ENCODE measurements around the gene SMIM41.

Gene SMIM41

GRCh38 chr12:52043386-52044212, 35.9 kb upstream of the SMIM41 start:
- no peak overlapping the region for H3K27ac Mint-ChIP-seq
- H3K27me3 Mint-ChIP-seq: peaks cover 18% of the 10 kb centered on the region
- intact Hi-C loops (cut with micrococcal nuclease): no loop called here

DNA sequence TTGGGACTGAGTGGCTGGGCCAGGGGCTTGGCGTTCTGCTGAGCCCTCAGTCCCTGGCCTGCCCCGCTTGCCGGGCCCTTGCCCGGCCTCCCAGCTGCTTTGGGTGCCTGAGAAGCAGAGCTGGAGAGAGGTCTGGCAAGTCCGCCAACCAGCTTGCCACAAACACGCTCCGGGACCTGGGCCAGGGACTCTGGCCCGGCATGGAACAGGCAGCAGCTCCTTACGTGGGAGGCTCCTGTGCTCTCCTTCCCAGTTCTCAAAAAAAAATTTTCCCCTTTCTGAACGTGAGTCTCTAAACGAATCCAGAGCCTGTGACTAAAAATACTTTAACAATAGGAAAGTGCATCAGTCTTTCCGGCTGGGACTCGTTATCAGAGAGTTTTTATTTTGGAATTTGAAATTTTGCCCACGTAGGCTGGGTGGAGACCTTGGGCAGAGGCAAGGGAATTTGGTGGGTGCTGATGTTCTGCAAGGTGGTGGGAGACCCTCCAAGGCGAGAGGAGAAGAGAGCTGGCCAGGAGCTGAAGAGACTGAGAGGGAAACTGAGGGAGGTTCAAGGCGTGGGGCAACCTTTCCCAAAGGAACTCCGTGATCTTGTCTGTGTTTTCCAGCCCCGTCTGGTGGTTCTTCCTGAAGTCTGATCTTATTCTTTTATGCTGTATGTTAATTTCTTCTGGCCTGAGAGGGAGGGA, 35.1 kb upstream of the SMIM41 start:
- Mint-ChIP-seq H3K27me3 (peaks cover 23% of the 10 kb centered on the region), H3K4me1 (ENCODE audit: low read depth) (peaks cover 59% of the 10 kb centered on the region), H3K9me3 (no peaks in the 10 kb centered on the region), H3K27ac (no peak overlapping the region), H3K36me3 (ENCODE audit: low read depth) (no peaks in the 10 kb centered on the region), H3K4me3 (no peak overlapping the region)
- intact Hi-C loops (cut with micrococcal nuclease): no loop called here

More at GRCh38 chr12:52043386-52044212, 35.9 kb upstream of the SMIM41 start:
- Mint-ChIP-seq H3K36me3 (ENCODE audit: low read depth) (no peaks in the 10 kb centered on the region), H3K4me3 (no peak overlapping the region), H3K4me1 (ENCODE audit: low read depth) (peaks cover 57% of the 10 kb centered on the region), H3K9me3 (no peaks in the 10 kb centered on the region)

- H3K27me3 Mint-ChIP-seq: peaks cover 22% of the 10 kb centered on the region
- peak overlapping the region; percentile 90 for H3K27ac Mint-ChIP-seq
- no peaks in the 10 kb centered on the region for H3K36me3 Mint-ChIP-seq (ENCODE audit: low read depth)
- no peaks in the 10 kb centered on the region for H3K9me3 Mint-ChIP-seq
- no peak overlapping the region for H3K4me3 Mint-ChIP-seq
- intact Hi-C loops (cut with micrococcal nuclease): no loop called here
- H3K4me1 Mint-ChIP-seq (ENCODE audit: low read depth): peaks cover 68% of the 10 kb centered on the region
These were observed 33.7 kb upstream of the SMIM41 start for GRCh38 chr12:52045794-52046199.

DNA sequence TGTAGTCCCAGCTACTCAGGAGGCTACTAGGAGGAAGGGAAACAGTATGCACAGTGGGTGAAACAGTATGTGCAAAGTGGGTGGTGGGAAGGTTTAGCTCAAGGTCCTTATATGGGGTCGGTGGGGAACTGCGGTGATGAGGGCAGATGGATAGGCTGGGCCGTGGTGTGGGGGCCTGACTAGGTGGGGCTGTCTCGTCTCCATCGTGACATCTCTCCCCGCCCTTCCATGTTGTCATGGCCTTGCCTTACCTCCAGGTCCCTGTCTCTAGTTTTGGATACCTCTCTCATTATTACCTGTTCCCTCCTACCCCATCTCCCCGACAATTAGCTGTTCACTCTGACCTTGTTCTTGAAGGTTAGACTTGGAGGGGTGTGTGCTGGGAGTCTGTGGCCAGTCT, 32.6 kb upstream of the SMIM41 start:
- no peak overlapping the region for H3K4me3 Mint-ChIP-seq
- H3K4me1 Mint-ChIP-seq (ENCODE audit: low read depth): peaks cover 74% of the 10 kb centered on the region
- no peaks in the 10 kb centered on the region for H3K36me3 Mint-ChIP-seq (ENCODE audit: low read depth)
- peak overlapping the region; percentile 12 for H3K27ac Mint-ChIP-seq
- intact Hi-C loops (cut with micrococcal nuclease): no loop called here
- peaks cover 26% of the 10 kb centered on the region for H3K27me3 Mint-ChIP-seq
- no peaks in the 10 kb centered on the region for H3K9me3 Mint-ChIP-seq

DNA sequence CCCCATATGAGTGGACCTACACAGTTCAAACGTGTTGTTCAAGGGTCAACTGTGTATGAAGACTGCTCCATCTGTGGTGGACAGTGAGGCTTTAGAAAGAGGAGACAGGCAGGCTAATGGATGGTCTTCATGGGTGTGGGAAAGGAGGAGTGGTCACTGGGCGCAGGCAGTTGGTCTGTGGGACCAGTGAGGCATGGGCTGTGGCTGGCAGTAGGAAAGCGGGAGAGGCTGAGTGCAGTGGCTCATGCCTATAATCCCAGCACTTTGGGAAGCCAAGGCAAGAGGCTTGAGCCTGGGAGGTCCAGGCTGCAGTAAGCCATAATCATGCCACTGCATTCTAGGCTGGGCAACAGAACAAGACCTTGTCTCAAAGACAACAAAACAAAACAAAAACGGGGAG, 30.2 kb upstream of the SMIM41 start:
- Mint-ChIP-seq H3K4me3 (no peak overlapping the region), H3K27ac (peak overlapping the region; percentile 89), H3K27me3 (peaks cover 32% of the 10 kb centered on the region), H3K36me3 (ENCODE audit: low read depth) (no peaks in the 10 kb centered on the region), H3K9me3 (no peaks in the 10 kb centered on the region), H3K4me1 (ENCODE audit: low read depth) (peaks cover 66% of the 10 kb centered on the region)
- intact Hi-C loops (cut with micrococcal nuclease): no loop called here

DNA sequence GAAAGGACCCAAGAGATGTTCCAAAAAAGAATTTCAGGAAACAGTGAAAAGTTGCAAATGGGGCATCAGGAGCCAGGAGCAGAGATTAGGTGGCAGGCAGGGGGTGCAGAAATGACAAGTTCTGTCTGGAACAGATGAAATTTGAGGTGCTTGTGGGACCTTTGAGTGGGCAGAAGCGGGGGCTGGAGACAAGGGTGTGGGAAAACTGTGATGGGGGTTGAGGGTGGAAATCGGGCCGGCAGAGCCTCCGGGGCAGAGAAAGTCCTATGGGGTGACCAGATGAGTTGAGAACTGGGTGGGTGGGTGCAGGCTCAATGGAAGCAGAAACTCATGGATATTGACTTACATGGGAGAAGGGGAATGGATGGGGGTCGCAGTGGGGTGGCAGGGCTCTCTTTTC, 29.8 kb upstream of the SMIM41 start:
- Mint-ChIP-seq H3K4me1 (ENCODE audit: low read depth) (peaks cover 62% of the 10 kb centered on the region), H3K27me3 (peaks cover 35% of the 10 kb centered on the region), H3K27ac (peak overlapping the region; percentile 89), H3K4me3 (peak overlapping the region; percentile 1), H3K36me3 (ENCODE audit: low read depth) (no peaks in the 10 kb centered on the region), H3K9me3 (no peaks in the 10 kb centered on the region)
- intact Hi-C loops (cut with micrococcal nuclease): loop anchor here (2.0 kb wide), 1 partner anchor 25 kb away; no protein-coding TSS in a partner anchor

DNA sequence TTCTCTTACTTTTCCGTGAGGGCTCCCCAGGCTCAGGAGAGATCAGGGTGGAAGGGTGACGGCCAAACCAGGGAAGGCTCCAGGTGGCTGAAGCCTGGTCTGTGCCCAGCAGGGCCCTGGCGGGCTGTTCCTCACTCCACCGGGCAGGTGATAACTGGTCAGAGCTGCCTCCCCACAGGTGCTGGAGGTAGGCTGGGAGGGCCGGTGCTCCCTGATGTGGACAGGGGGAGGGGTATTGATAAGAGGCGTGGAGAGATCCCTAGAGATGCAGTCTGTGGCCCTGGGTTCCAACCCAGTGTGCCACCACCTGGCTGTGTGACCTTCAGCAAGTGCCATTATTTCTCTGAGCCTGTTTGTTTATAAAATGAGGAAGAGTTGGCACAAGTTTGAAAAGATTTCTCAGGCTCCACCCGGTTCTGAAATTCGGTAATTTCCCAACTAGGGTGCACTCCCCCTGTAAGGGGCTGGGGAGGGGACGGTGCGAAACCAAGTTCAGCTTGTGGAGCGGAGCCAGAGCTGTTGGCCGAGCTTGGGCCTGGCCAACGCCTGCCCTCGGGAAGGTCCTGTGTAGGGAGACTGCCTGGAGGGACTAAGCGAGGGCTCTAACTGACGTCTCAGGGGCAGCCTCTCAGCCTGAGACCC, 29.3 kb upstream of the SMIM41 start:
- Mint-ChIP-seq H3K9me3 (no peaks in the 10 kb centered on the region), H3K27ac (peak overlapping the region; percentile 89), H3K36me3 (ENCODE audit: low read depth) (no peaks in the 10 kb centered on the region), H3K4me3 (peak overlapping the region; percentile 81), H3K27me3 (peaks cover 36% of the 10 kb centered on the region), H3K4me1 (ENCODE audit: low read depth) (peaks cover 57% of the 10 kb centered on the region)
- intact Hi-C loops (cut with micrococcal nuclease): loop anchor here (2.0 kb wide), 1 partner anchor 25 kb away; no protein-coding TSS in a partner anchor

- Mint-ChIP-seq H3K36me3 (ENCODE audit: low read depth) (no peaks in the 10 kb centered on the region), H3K27ac (peak within 1 kb of the TSS; percentile 89), H3K4me1 (ENCODE audit: low read depth) (peaks cover 50% of the 10 kb centered on the region)
These were observed 28.6 kb upstream of the SMIM41 start, which contains the start of gene NR4A1 for GRCh38 chr12:52050758-52051541. Gene NR4A1 (plus strand): TSS chr12:52051442. CDS start chr12:52054329, 2,887 bp downstream.

GRCh38 chr12:52052468-52053186, 26.9 kb upstream of the SMIM41 start:
- Mint-ChIP-seq H3K36me3 (ENCODE audit: low read depth) (peaks cover 5% of the 10 kb centered on the region), H3K9me3 (no peaks in the 10 kb centered on the region), H3K4me3 (no peak overlapping the region), H3K27ac (no peak overlapping the region), H3K27me3 (peaks cover 36% of the 10 kb centered on the region), H3K4me1 (ENCODE audit: low read depth) (peaks cover 33% of the 10 kb centered on the region)
- intact Hi-C loops (cut with micrococcal nuclease): no loop called here

More at GRCh38 chr12:52050758-52051541, 28.6 kb upstream of the SMIM41 start, which contains the start of gene NR4A1:
- intact Hi-C loops (cut with micrococcal nuclease): loop anchor here (1.0 to 2.0 kb wide), 3 partner anchors 18 to 26 kb away; partner anchors contain the start of gene ATG101
- Mint-ChIP-seq H3K9me3 (no peaks in the 10 kb centered on the region), H3K4me3 (peak within 1 kb of the TSS; percentile 81), H3K27me3 (peaks cover 36% of the 10 kb centered on the region)

DNA sequence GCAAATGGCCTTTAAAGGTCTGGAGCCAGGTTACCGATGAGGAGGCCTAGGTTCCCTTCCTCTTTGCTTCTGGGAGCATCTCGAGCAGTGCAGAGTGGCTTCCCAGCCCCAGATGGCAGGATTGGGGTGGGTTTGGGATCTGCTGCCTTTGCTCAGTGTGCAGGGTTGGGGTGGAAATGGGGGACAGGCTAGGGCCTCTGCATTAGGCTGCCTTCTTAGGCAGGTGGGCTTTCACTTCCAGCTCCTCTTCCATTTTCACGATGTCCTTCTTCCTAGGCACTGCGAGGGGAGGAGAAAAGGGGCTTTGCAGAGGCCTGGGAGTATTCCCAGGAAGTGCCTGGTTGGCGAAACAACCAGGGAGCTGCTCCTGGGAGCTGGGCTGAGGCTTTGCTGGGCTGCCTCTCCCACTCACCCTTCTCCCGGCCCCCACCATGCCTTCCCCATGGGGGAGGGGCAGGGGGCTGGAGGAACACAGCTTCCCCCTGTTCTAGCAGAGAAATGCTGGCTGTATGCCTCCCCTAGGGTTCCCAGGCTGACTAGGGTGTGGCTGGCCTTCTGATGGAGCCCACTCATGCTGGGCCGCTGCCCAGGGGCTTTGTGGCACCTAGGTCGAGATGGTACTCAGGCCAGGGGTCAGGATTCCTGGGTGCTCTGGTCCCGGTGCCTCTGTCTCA, 25.8 kb upstream of the SMIM41 start:
- Mint-ChIP-seq H3K4me3 (no peak overlapping the region), H3K36me3 (ENCODE audit: low read depth) (peaks cover 5% of the 10 kb centered on the region), H3K27ac (no peak overlapping the region), H3K9me3 (no peaks in the 10 kb centered on the region), H3K4me1 (ENCODE audit: low read depth) (peaks cover 33% of the 10 kb centered on the region), H3K27me3 (peaks cover 36% of the 10 kb centered on the region)
- intact Hi-C loops (cut with micrococcal nuclease): no loop called here

DNA sequence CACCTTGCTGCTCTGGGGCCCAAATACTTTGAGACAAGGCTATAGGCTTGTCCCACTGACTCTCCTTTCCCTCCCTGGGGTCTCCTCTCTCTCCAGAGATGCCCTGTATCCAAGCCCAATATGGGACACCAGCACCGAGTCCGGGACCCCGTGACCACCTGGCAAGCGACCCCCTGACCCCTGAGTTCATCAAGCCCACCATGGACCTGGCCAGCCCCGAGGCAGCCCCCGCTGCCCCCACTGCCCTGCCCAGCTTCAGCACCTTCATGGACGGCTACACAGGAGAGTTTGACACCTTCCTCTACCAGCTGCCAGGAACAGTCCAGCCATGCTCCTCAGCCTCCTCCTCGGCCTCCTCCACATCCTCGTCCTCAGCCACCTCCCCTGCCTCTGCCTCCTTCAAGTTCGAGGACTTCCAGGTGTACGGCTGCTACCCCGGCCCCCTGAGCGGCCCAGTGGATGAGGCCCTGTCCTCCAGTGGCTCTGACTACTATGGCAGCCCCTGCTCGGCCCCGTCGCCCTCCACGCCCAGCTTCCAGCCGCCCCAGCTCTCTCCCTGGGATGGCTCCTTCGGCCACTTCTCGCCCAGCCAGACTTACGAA, 25.2 kb upstream of the SMIM41 start:
- Mint-ChIP-seq H3K36me3 (ENCODE audit: low read depth) (peaks cover 5% of the 10 kb centered on the region), H3K4me1 (ENCODE audit: low read depth) (peaks cover 30% of the 10 kb centered on the region), H3K27me3 (peaks cover 32% of the 10 kb centered on the region), H3K4me3 (no peak overlapping the region), H3K9me3 (no peaks in the 10 kb centered on the region), H3K27ac (no peak overlapping the region)
- intact Hi-C loops (cut with micrococcal nuclease): no loop called here

All from dendritic cell treated with granulocyte-macrophage colony-stimulating factor and Interleukin-4, amounts not matched to agents 40 ng/mL and 50 ng/mL, for 4 days (primary cell).